Thyroid gland (tissue), 4 donors: ENCODE measurements around the gene CDS1. TPM values are rescaled to one million over a fixed set of nuclear protein-coding genes. Genes with fewer than 3 reads are reported as not detected.

Experiments used
- DNase-seq, 2 donors: peaks; one replicate each; pipeline ENCODE4 v3.0.0-alpha.2; 2019
- H3K27ac ChIP-seq, 3 donors: fragments of 200-600 bp; sonication (generic); 1 replicate in 2 of 3; 2 replicates in 1 of 3; pipeline ENCODE4 v1.5.1; 2016 to 2019; ENCODE audit warnings: mild to moderate bottlenecking in 1 of 3, moderate library complexity in 1 of 3
- H3K27me3 ChIP-seq: fragments of 200-600 bp; sonication (generic); one replicate; pipeline ENCODE4 v1.5.1; 2019
- H3K36me3 ChIP-seq, 2 donors: fragments of 200-600 bp; sonication (generic); one replicate each; pipeline ENCODE4 v1.5.1; 2016 to 2019
- H3K4me1 ChIP-seq, 2 donors: fragments of 200-600 bp; sonication (generic); one replicate each; pipeline ENCODE4 v1.5.1; 2017 to 2019
- H3K4me3 ChIP-seq, 3 donors: fragments of 200-600 bp; sonication (generic); replicated peaks in 1 of 3; 1 replicate in 2 of 3; 2 replicates in 1 of 3; pipeline ENCODE4 v1.5.1; 2016; ENCODE audit warnings: mild to moderate bottlenecking in 1 of 3
- H3K9me3 ChIP-seq: fragments of 200-600 bp; sonication (generic); one replicate; pipeline ENCODE4 v1.5.1; 2017
- POLR2A ChIP-seq, 2 donors: fragments of 450-650 bp; IDR thresholded peaks; one replicate each; pipeline ENCODE4 v1.6.1; 2017; ENCODE audit warnings: antibody characterized with exemption in 2 of 2, mild to moderate bottlenecking in 2 of 2, moderate library complexity in 1 of 2
- WGBS, 2 donors: methylation state at CpG; one replicate each; pipeline ENCODE4 v1.1.5; 2017; 5-methylcytosine and 5-hydroxymethylcytosine counted together
- intact Hi-C: fragments of 100-400 bp; cut with DNase I; formaldehyde crosslinking; loops from one replicate; pipeline ENCODE4 v1.15.1; 2023
- total RNA-seq, 4 donors: library from RNA; depleted of rRNA; stranded (reverse); fragments of >200 nt; gene quantifications; one replicate each; pipeline ENCODE4 v1.2.3, GENCODE V29; 2016
- TF ChIP-seq, protein P1 (sequence below), 6 experiments: fragments of 200-600 bp in 3 of 6; fragments of 450-650 bp in 3 of 6; sonication (generic) in 3 of 6; IDR thresholded peaks; one replicate each; pipeline ENCODE4 v1.5.1; 2016 to 2019; ENCODE audit warnings: antibody characterized with exemption in 6 of 6, mild to moderate bottlenecking in 2 of 6, inconsistent platforms in 1 of 6, moderate library complexity in 1 of 6

The CDS1 gene
- total RNA-seq, 4 donors from 2014 or later: 37.9 to 55.5 (median 46.2) TPM

DNA sequence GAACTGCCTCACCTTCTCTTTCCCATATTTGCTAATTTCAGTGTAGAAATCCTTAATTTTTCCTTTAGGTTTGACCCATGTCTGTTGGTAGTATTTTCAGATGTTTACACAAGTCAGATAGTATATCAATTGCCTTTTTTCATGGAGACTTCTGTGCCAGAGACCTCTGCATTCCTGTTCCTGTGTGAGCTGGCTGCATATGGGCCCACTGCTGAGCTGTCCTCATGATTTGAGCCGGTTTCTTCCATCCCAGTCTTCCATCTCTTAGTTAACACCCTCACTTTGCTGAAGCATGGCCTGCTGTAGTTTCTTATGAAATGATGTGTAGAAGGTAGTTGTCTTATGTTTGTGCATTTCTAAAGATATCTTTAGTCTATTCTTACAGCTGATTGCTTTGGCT lies 40.0 kb downstream of the CDS1 start:
- intact Hi-C loops: no loop called here
- peak overlapping the region; percentile 5 to 71 (median 55) for H3K27ac ChIP-seq
- no peak for DNase-seq
- no peak overlapping the region for H3K4me3 ChIP-seq
- no peaks in the 10 kb centered on the region for H3K27me3 ChIP-seq
- 65 to 77% methylated on average over 1 of the region's 1 CpG for WGBS, 2 donors
- H3K36me3 ChIP-seq: no peaks in the 10 kb centered on the region
- no peaks in the 10 kb centered on the region for H3K9me3 ChIP-seq
- H3K4me1 ChIP-seq: peaks cover 3 to 9% of the 10 kb centered on the region in 2 donors
- no peak for TF ChIP-seq POLR2A (IDR thresholded peaks at IDR 0.05)
- TF ChIP-seq, protein P1, sequence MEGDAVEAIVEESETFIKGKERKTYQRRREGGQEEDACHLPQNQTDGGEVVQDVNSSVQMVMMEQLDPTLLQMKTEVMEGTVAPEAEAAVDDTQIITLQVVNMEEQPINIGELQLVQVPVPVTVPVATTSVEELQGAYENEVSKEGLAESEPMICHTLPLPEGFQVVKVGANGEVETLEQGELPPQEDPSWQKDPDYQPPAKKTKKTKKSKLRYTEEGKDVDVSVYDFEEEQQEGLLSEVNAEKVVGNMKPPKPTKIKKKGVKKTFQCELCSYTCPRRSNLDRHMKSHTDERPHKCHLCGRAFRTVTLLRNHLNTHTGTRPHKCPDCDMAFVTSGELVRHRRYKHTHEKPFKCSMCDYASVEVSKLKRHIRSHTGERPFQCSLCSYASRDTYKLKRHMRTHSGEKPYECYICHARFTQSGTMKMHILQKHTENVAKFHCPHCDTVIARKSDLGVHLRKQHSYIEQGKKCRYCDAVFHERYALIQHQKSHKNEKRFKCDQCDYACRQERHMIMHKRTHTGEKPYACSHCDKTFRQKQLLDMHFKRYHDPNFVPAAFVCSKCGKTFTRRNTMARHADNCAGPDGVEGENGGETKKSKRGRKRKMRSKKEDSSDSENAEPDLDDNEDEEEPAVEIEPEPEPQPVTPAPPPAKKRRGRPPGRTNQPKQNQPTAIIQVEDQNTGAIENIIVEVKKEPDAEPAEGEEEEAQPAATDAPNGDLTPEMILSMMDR (IDR thresholded peaks at IDR 0.05): no peak

DNA sequence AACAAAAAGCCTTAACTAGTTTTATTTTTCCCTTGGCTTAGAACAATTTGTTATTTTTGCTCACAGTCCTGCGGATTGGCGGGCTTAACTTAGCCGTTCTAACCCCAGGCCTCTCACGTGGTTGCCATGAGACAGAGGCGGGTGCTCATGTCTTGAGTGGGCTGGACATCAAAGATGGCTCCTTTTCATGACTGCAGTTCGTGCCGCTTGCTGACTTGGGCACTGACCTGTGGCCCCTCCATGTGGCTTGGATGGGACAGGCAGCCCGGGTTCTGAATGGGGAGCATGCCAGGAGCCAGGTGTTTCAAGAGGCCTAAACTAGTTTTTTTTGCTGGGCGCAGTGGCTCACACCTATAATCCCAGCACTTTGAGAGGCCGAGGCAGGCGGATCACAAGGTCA lies 40.7 kb downstream of the CDS1 start:
- no peaks in the 10 kb centered on the region for H3K27me3 ChIP-seq
- no peak for TF ChIP-seq POLR2A (IDR thresholded peaks at IDR 0.05)
- TF ChIP-seq, protein P1 (IDR thresholded peaks at IDR 0.05): peak in 1 of 6 experiments; percentile 16
- DNase-seq: peak; percentile 83 to 85
- H3K9me3 ChIP-seq: no peaks in the 10 kb centered on the region
- peaks cover 3 to 9% of the 10 kb centered on the region in 2 donors for H3K4me1 ChIP-seq
- H3K4me3 ChIP-seq: no peak overlapping the region
- no peaks in the 10 kb centered on the region for H3K36me3 ChIP-seq
- WGBS, 2 donors: 50 to 53% methylated on average over 11 of the region's 11 CpGs
- H3K27ac ChIP-seq: peak overlapping the region in 2 of 3 donors; percentile 55 to 71
- intact Hi-C loops: no loop called here

DNA sequence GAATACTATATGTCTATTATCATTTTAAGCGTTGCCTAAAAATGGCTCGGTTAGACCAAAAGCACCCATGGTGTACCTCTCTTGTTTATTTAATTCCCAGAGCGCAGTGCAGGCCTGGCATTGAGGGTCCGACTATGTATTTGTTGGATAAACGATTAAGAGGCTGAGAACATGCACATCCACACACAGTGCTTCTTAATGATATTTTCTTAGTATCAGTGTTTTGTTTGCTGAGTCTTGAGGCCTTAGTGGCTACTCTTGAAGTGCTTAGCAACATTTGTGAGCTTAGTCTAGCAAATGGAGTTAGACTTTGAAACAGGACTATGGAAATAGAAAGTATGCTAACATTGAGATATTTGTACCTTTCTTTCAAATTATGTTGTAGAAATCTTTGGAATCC lies 43.7 kb downstream of the CDS1 start:
- TF ChIP-seq POLR2A (IDR thresholded peaks at IDR 0.05): no peak
- TF ChIP-seq, protein P1 (IDR thresholded peaks at IDR 0.05): no peak
- H3K27ac ChIP-seq: peak overlapping the region; percentile 35 to 59 (median 43)
- no peaks in the 10 kb centered on the region for H3K36me3 ChIP-seq
- no peaks in the 10 kb centered on the region for H3K27me3 ChIP-seq
- WGBS, 2 donors: 34 to 54% methylated on average over 5 of the region's 5 CpGs
- H3K4me1 ChIP-seq: peaks cover 3 to 9% of the 10 kb centered on the region in 2 donors
- peak in 1 of 2 donors; percentile 14 for DNase-seq
- H3K9me3 ChIP-seq: no peaks in the 10 kb centered on the region
- intact Hi-C loops: no loop called here
- no peak overlapping the region for H3K4me3 ChIP-seq

DNA sequence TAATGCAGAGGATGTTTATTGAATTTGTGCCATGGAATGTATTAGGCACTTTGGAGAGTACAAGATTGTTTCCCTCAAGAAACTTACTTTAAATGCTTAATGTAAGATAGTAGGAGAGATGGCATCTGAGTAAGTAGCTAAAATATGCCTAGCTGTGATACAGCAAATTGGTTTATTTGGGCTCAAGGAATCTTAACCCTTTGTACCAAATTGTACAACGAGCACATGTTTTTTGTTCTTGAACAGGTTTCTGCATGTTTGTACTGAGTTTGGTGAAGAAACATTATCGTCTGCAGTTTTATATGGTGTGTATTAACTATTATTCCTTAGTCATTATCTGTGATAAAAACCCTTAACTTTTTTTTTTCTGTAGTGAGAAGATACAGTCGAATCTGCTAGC lies 48.6 kb downstream of the CDS1 start:
- H3K27me3 ChIP-seq: no peaks in the 10 kb centered on the region
- no peak overlapping the region for H3K27ac ChIP-seq
- intact Hi-C loops: no loop called here
- H3K9me3 ChIP-seq: no peaks in the 10 kb centered on the region
- WGBS, 2 donors: 85 to 88% methylated on average over 3 of the region's 3 CpGs
- no peak overlapping the region for H3K4me3 ChIP-seq
- no peaks in the 10 kb centered on the region for H3K36me3 ChIP-seq
- DNase-seq: no peak
- TF ChIP-seq, protein P1 (IDR thresholded peaks at IDR 0.05): no peak
- no peak for TF ChIP-seq POLR2A (IDR thresholded peaks at IDR 0.05)
- peaks cover 0 to 3% of the 10 kb centered on the region in 2 donors for H3K4me1 ChIP-seq

DNA sequence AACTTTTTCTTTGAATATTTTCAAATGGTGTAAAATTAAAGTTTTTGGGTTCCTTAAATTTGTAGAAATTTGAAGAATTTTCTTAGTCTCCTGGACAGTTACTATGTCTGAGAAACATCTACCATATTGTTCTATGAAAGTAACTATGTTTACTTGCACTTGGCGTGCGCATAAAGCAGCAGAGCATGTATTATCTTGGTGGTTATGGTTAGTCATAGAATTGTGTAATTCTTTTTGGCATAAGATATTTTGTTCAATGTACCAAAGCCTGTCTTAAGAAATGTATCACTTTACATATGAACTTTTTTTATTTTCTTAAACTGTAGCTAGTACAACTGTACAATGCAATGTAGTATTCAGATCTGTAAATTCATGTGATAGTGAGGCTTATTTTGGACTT lies 49.2 kb downstream of the CDS1 start:
- Histone ChIP-seq H3K27ac (no peak overlapping the region), H3K9me3 (no peaks in the 10 kb centered on the region), H3K36me3 (no peaks in the 10 kb centered on the region), H3K4me3 (no peak overlapping the region), H3K27me3 (no peaks in the 10 kb centered on the region), H3K4me1 (peaks cover 0 to 2% of the 10 kb centered on the region in 2 donors)
- DNase-seq: no peak
- 95 to 98% methylated on average over 2 of the region's 2 CpGs for WGBS, 2 donors
- intact Hi-C loops: no loop called here
- TF ChIP-seq, protein P1 (IDR thresholded peaks at IDR 0.05): no peak
- TF ChIP-seq POLR2A (IDR thresholded peaks at IDR 0.05): no peak
